Esophagus (tissue), 2 donors: ENCODE results near the gene RIOX2. TPM values are rescaled to one million over a fixed set of nuclear protein-coding genes. Genes with fewer than 3 reads are reported as not detected.

ENCODE experiments used
- H3K27ac ChIP-seq, 2 donors: one replicate each; pipeline ENCODE4 v1.5.1; 2013; ENCODE audit warnings: low read depth in 2 of 2, mild to moderate bottlenecking in 2 of 2, inconsistent platforms in 1 of 2, low read length in 1 of 2, moderate library complexity in 1 of 2
- H3K27me3 ChIP-seq, 2 donors: one replicate each; pipeline ENCODE4 v1.6.1; 2013; ENCODE audit warnings: low read length in 2 of 2, control low read depth in 1 of 2, mild to moderate bottlenecking in 1 of 2; ENCODE audit not compliant: insufficient read depth in 2 of 2, control insufficient read depth in 1 of 2
- H3K36me3 ChIP-seq, 2 donors: one replicate each; pipeline ENCODE4 v1.6.1; 2013; ENCODE audit warnings: low read length in 1 of 2; ENCODE audit not compliant: control insufficient read depth in 2 of 2, insufficient read depth in 2 of 2
- H3K4me1 ChIP-seq, 2 donors: one replicate each; pipeline ENCODE4 v1.6.1; 2013; ENCODE audit warnings: low read length in 1 of 2; ENCODE audit not compliant: control insufficient read depth in 2 of 2, insufficient read depth in 2 of 2
- H3K4me3 ChIP-seq, 2 donors: one replicate each; pipeline ENCODE4 v1.5.1; 2013; ENCODE audit warnings: low read length in 2 of 2, mild to moderate bottlenecking in 2 of 2, low read depth in 1 of 2, moderate library complexity in 1 of 2
- H3K9me3 ChIP-seq, 2 donors: one replicate each; pipeline ENCODE4 v1.6.1; 2013; ENCODE audit warnings: mild to moderate bottlenecking in 2 of 2, low read depth in 1 of 2, low read length in 1 of 2, moderate library complexity in 1 of 2; ENCODE audit not compliant: control insufficient read depth in 2 of 2, insufficient read depth in 1 of 2
- WGBS, 2 donors: extraction: QIAGEN DNeasy Blood & Tissue Kit; methylation state at CpG; one replicate each; pipeline ENCODE4 v1.1.7; 2013; 5-methylcytosine and 5-hydroxymethylcytosine counted together
- polyA plus RNA-seq, 2 donors: library from polyadenylated mRNA; stranded (reverse); fragments of 200-250 nt; gene quantifications; one replicate each; pipeline ENCODE4 v1.2.3, GENCODE V29; 2013
- donor health status: healthy with polysubstance abuse.
- donor health status: Bipolar disorder and iron deficiency.

Gene RIOX2
- polyA plus RNA-seq, 2 donors: 24.0 to 27.9 TPM

DNA sequence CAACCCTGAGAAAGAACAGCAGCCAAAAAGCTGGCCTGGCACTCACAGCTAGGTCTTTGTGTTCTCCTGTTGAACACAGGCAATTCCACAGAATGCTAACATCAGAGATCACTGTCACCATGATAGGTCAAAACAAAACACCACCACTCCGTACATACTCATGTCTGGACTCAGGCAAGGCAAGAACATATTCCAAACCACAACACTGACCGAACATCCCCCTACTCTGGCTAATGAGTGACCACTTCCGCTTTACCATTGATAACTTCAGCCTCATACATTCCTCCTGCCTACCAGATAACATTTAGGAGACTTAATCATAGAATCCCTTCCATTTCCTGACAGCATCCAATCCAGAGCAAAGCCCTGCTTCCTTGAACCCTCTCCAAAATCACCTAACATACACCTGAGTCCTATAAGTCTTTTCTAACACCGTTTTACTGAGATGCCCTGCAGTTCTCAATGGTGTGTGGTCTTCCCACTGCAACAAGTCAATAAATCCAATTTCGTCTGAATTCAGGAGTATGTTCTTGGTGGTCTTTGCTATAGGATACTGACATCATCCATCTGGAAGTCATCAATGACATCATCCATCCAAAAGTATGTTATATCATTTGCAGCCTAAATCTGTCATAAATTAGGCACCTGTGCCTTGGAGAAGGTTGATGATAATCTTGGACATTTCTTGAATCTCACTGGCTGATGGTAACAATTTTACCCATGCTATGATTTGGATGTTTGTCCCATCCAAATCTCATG, 23.7 kb downstream of the RIOX2 start:
- 89 to 90% methylated on average over 5 of the region's 5 CpGs for WGBS, 2 donors
- Histone ChIP-seq H3K36me3 (peaks cover 9 to 18% of the 10 kb centered on the region in 2 donors), H3K27ac (no peak overlapping the region), H3K4me1 (no peaks in the 10 kb centered on the region), H3K4me3 (no peak overlapping the region), H3K9me3 (no peaks in the 10 kb centered on the region), H3K27me3 (no peaks in the 10 kb centered on the region)

DNA sequence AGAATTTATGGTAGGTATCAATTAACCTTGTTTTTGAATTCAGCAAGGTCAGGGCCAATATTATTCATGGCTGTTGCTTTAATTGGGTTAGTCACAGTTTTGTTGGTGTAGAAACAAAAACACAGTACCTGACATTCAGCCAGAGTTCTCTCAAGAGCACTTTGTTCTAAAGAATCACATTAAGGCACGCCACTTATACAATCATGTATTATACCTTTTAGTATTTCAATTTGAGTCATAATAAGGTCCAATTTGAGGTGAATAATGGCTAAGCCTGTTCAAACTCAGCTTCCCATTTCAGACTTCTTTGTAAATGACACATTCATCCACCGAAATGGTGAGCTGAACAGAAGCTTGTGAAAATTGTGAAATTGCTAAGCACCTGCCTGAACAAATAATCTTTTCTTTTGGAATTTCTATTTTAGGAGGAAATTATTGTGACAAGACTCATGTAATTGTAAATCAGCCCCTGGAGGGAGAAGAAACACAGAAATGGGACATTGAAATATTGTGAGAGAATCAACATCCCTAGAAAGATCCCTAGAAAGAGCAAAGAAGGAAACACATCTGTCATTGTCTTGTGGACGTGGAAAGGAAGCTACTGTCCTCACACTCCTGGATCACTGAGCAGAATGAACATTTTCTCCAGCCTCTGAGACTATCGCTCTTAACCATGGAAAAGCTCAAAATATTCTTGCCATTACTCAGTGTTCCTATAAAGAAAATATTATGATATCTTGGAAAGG, 29.3 kb downstream of the RIOX2 start:
- Histone ChIP-seq H3K4me3 (no peak overlapping the region), H3K27me3 (no peaks in the 10 kb centered on the region), H3K36me3 (peaks cover 4 to 6% of the 10 kb centered on the region in 2 donors), H3K4me1 (no peaks in the 10 kb centered on the region), H3K27ac (no peak overlapping the region), H3K9me3 (no peaks in the 10 kb centered on the region)
- 57 to 66% methylated on average over 4 of the region's 4 CpGs for WGBS, 2 donors

DNA sequence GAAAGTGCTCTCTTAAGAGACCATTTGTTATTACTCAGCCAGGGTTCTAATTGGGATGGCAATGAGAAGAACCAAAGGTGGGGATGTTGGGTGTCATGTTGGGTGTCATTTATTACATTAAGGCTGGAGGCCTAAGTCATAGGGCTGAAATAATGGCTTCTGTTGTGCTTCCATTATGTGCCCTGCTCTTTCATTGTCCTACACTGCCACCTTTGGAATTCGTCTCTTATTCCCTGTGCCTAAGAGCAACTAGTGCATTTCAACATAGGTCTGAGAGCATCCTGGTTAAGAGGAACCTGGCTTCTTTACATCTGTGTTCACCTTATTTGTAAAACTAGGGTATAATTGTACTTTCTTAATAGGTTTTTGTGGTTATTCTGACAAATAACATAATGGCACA, 32.2 kb downstream of the RIOX2 start:
- no peaks in the 10 kb centered on the region for H3K4me1 ChIP-seq
- no peaks in the 10 kb centered on the region for H3K9me3 ChIP-seq
- H3K4me3 ChIP-seq: no peak overlapping the region
- H3K27me3 ChIP-seq: no peaks in the 10 kb centered on the region
- H3K27ac ChIP-seq: no peak overlapping the region
- 70 to 72% methylated on average over 1 of the region's 1 CpG for WGBS, 2 donors
- peaks cover 0 to 6% of the 10 kb centered on the region in 2 donors for H3K36me3 ChIP-seq

- no peak overlapping the region for H3K27ac ChIP-seq
- no peaks in the 10 kb centered on the region for H3K27me3 ChIP-seq
- H3K9me3 ChIP-seq: no peaks in the 10 kb centered on the region
- no peaks in the 10 kb centered on the region for H3K4me1 ChIP-seq
- peaks cover 0 to 6% of the 10 kb centered on the region in 2 donors for H3K36me3 ChIP-seq
- WGBS, 2 donors: 89 to 93% methylated on average over 2 of the region's 2 CpGs
- H3K4me3 ChIP-seq: no peak overlapping the region
These were observed 32.8 kb downstream of the RIOX2 start for GRCh38 chr3:97939401-97939800.

DNA sequence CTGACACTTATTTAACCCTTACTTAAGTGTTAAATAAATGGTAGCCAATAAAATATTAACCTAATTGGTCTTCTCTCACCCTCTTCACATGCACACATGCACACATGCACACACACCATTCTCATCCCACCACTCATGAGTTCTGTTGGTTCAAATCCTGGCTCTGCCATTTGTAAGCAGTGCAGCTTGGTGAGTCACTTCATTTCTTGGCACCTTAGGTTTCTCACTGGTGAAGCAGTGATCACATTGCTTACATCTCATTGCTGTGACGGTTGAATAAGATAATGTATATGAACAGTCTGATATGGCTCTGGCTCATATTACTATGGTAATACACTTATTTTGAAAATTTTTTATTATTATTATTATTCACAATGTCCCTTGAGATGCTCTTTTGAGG, 33.8 kb downstream of the RIOX2 start:
- Histone ChIP-seq H3K4me1 (no peaks in the 10 kb centered on the region), H3K4me3 (no peak overlapping the region), H3K36me3 (peaks cover 0 to 11% of the 10 kb centered on the region in 2 donors), H3K27ac (no peak overlapping the region), H3K9me3 (no peaks in the 10 kb centered on the region), H3K27me3 (no peaks in the 10 kb centered on the region)
- 86 to 89% methylated on average over 1 of the region's 1 CpG for WGBS, 2 donors

- WGBS, 2 donors: 94% methylated on average over 2 of the region's 2 CpGs
- no peak overlapping the region for H3K27ac ChIP-seq
- no peaks in the 10 kb centered on the region for H3K4me1 ChIP-seq
- H3K9me3 ChIP-seq: no peaks in the 10 kb centered on the region
- no peak overlapping the region for H3K4me3 ChIP-seq
- H3K36me3 ChIP-seq: peaks cover 0 to 13% of the 10 kb centered on the region in 2 donors
- no peaks in the 10 kb centered on the region for H3K27me3 ChIP-seq
These were observed 35.0 kb downstream of the RIOX2 start for GRCh38 chr3:97937205-97937604.

DNA sequence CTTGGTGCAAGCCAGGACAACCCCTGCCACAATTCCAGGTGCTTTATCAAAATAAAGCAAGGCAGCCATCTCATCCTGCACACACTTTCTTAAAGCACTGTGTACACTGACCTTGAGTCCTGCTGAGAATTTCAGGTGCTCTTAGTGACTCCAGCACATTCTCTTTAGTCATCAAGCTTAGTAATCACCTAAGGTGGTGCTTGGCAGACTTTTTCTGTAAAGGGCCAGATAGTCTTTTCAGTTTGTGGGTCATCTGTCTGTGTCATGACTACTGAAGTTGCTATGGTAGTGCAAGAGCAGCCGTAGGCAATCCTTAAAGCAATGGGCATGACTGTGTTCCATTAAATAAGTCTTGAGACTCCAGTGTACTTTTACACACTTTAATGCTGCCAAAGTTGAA, 36.4 kb downstream of the RIOX2 start:
- WGBS, 2 donors: 87 to 92% methylated on average over 1 of the region's 1 CpG
- no peaks in the 10 kb centered on the region for H3K4me1 ChIP-seq
- no peaks in the 10 kb centered on the region for H3K27me3 ChIP-seq
- H3K4me3 ChIP-seq: no peak overlapping the region
- H3K27ac ChIP-seq: no peak overlapping the region
- H3K36me3 ChIP-seq: peaks cover 3 to 15% of the 10 kb centered on the region in 2 donors
- no peaks in the 10 kb centered on the region for H3K9me3 ChIP-seq

DNA sequence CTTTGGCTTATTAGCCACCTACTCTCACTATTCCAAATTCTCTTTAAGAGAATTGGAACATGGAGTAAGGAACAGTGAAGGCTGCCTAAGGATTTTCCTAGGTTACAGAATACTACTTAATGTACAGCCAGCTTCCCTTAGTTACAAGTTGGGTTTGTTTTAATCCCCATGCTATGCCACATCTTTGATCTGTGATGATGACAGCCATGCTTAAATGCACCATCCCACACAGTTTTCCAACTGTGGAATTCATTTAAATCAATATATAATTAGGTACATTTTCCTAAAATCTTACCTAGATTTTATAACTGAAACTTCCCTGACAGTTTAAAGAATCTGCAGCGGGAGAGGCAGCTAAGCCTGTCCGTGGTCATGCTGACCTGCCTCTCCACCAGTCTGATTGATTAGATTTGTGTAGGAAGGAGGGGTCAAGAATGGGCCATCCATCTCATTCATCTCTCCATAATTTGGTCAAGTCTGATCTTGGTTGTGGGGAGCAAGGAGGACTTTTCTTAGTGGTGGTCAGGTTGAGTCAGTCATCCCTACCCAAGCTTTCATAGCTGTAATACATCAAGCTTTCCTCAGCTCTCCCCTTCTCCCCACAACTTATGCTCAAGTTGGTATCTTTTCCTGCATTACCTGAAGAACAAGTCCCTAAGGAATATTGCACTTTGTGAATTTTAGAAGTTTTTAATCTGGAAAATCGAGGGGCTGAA, 37.1 kb downstream of the RIOX2 start:
- Histone ChIP-seq H3K4me3 (no peak overlapping the region), H3K9me3 (no peaks in the 10 kb centered on the region), H3K36me3 (peaks cover 5 to 15% of the 10 kb centered on the region in 2 donors), H3K27ac (no peak overlapping the region), H3K4me1 (no peaks in the 10 kb centered on the region), H3K27me3 (no peaks in the 10 kb centered on the region)
- 94 to 95% methylated on average over 3 of the region's 3 CpGs for WGBS, 2 donors

GRCh38 chr3:97932387-97932801, 39.8 kb downstream of the RIOX2 start:
- H3K27ac ChIP-seq: no peak overlapping the region
- whole genome bisulfite sequencing, 2 donors: 54 to 64% methylated on average over 4 of the region's 4 CpGs
- no peaks in the 10 kb centered on the region for H3K4me1 ChIP-seq
- peaks cover 5 to 9% of the 10 kb centered on the region in 2 donors for H3K36me3 ChIP-seq
- H3K27me3 ChIP-seq: no peaks in the 10 kb centered on the region
- H3K4me3 ChIP-seq: no peak overlapping the region
- no peaks in the 10 kb centered on the region for H3K9me3 ChIP-seq
